OCI-M1 (cell line): Measurements from ENCODE around the gene MRPS18B.

Source experiments
- DNase-seq: peaks from one replicate; lab custom pipeline; 2025; lab: John Stamatoyannopoulos, UW

The MRPS18B gene

GRCh38 chr6:30603961-30604360 is 13.7 kb upstream of the MRPS18B start:
- DNase-seq = no peak

GRCh38 chr6:30610065-30610464 is 7.6 kb upstream of the MRPS18B start:
- no peak for DNase-seq

- no peak for DNase-seq
Measured at GRCh38 chr6:30611150-30611855, 6.3 kb upstream of the MRPS18B start.

- no peak for DNase-seq
Measured at GRCh38 chr6:30611856-30612194, 5.8 kb upstream of the MRPS18B start.

GRCh38 chr6:30612213-30612612 is 5.4 kb upstream of the MRPS18B start:
- peak; percentile 61 for DNase-seq

GRCh38 chr6:30612687-30613248 is 4.9 kb upstream of the MRPS18B start:
- DNase-seq = no peak

- peak; percentile 37 for DNase-seq
Measured at GRCh38 chr6:30613251-30614043, 4.2 kb upstream of the MRPS18B start.

- DNase-seq = peak; percentile 67
Measured at GRCh38 chr6:30614044-30614842, 3.4 kb upstream of the MRPS18B start.

GRCh38 chr6:30614843-30615218 is 2.8 kb upstream of the MRPS18B start:
- peak; percentile 99 for DNase-seq

GRCh38 chr6:30615219-30615957 is 2.3 kb upstream of the MRPS18B start:
- DNase-seq = peak; percentile 89

- DNase-seq = peak; percentile 81
Measured at GRCh38 chr6:30615958-30616810, 1.5 kb upstream of the MRPS18B start.

GRCh38 chr6:30616811-30617564 is 652 bp upstream of the MRPS18B start, which contains the start of gene PPP1R10:
Gene PPP1R10, minus strand, starts transcription at chr6:30617243. Its CDS starts 7,299 bp downstream, at chr6:30609944.
- peak; percentile 100 for DNase-seq

- peak; percentile 62 for DNase-seq
Measured at GRCh38 chr6:30618270-30618797, 694 bp downstream of the MRPS18B start.

- no peak for DNase-seq
Measured at GRCh38 chr6:30619561-30619960, 1.9 kb downstream of the MRPS18B start.

- DNase-seq = no peak
Measured at GRCh38 chr6:30625511-30625910, 7.9 kb downstream of the MRPS18B start.

GRCh38 chr6:30626484-30627366 is 9.1 kb downstream of the MRPS18B start, which contains the start of gene ATAT1:
Gene ATAT1, plus strand, starts transcription at chr6:30626874.
- peak; percentile 91 for DNase-seq

GRCh38 chr6:30635834-30636233 is 18.2 kb downstream of the MRPS18B start:
- no peak for DNase-seq

- DNase-seq = no peak
Measured at GRCh38 chr6:30640481-30640880, 22.8 kb downstream of the MRPS18B start.
